NCI-H774 (cell line): ENCODE measurements around the gene BCAS1.

Experiments
- DNase-seq: peaks from one replicate; lab custom pipeline; 2025; lab: John Stamatoyannopoulos, UW

Gene BCAS1

DNA sequence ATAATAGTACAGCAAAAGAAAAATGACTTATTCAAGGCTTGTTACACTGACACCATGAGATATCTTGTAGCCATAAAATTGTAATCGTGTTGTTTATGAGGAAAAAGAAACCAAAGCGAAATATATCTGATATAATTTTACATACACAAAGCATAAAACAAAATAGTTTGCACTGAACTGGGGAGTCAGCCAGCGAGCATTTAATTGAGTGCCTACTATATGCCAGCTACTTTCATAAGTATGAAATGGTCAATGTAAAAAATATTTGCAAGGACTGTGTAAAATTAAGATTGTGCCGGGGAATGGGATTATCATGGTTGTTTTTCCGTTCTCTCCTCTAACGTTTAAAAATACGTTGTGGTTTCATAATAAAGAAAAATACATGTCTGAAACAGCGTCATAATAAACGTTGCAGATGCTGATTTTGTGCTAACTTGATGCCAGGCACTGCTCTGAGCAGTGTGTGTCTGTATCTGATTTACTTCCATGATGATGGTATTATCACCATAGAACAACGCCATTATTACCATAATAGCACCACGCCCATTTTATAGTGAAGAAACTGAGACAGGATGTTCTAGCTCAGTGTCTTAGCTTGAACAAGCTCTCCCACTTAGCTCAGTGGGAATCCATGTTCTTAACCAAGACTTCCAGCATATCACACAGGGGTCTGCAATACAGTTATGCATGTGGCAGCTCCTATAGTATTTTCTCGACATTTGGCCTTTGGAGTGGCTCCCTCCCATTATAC is 144.6 kb downstream of the BCAS1 start:
- DNase-seq = no peak

- no peak for DNase-seq
These were observed 146.6 kb downstream of the BCAS1 start for GRCh38 chr20:53923566-53924369.

DNA sequence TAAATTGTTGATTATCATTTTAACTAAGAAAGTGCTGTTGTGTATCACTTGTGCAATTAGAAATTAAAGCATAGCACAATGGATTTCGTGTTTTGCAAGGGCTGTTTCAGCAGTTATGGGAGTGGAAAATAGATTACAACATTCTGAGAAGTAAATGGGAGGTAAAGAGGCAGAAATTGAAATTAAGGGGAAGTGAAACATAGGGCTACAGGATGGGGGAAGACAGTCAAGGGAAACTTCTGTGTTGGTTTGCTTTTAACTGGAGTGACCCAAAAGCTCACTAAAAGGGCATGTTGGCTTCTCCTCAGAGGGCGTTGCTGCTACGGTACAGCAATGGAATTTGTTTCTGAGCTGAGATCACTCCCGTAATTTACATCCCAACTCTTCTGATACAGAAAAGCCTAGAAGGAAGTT is 147.5 kb downstream of the BCAS1 start:
- DNase-seq = no peak

DNA sequence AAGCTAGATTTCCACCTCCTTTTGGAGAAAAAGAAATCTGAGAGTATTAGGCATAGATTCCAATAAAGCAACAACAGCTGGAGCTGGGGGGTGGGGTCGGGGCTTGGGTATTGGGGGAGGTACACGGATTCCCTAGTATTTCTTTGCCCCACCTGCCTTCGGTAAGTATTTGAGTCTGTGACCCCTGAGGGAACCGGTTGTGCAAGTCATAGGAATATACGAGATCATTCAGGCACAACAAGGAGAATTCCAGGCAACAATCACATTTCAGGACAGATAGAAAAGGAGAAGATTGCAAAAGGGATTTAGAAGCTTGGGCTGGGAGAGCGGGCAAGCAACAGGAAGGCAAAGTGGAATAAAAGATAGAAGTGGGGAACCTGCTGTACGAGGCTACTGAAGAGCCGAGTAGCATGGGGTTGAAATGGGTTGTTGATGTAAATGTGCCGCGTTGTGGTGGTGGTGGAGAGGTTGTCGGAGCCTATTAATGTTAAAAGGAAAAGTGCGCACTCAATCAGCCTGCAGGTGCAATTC is 148.9 kb downstream of the BCAS1 start:
- DNase-seq = no peak

DNA sequence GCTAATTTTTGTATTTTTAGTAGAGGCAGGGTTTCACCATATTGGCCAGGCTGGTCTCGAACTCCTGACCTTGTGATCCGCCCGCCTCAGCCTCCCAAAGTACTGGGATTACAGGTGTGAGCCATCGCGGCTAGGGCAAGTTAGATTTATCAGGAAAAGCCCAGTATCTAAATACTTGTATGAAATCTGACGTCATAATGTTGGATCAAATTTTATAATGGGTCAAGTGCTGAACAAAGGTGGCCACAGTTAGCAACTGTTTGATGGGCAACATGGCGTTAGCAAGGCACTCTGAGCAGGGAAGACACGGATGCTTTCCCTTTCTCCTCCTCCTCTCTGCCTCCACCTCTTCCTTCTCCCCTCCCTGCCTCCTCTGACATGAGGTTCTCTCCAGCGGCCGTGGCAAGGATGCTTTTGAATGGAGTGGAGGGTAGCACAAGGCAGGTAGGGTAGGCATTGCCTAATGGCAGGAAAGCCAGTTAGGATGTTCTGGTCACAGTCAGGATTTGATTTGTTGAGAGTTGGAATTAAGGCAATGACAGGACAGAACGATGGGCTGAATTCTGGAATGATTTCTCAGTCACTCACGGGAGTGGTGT is 149.6 kb downstream of the BCAS1 start:
- DNase-seq = no peak

- DNase-seq = no peak
These were observed 150.5 kb downstream of the BCAS1 start for GRCh38 chr20:53919886-53920285.

DNA sequence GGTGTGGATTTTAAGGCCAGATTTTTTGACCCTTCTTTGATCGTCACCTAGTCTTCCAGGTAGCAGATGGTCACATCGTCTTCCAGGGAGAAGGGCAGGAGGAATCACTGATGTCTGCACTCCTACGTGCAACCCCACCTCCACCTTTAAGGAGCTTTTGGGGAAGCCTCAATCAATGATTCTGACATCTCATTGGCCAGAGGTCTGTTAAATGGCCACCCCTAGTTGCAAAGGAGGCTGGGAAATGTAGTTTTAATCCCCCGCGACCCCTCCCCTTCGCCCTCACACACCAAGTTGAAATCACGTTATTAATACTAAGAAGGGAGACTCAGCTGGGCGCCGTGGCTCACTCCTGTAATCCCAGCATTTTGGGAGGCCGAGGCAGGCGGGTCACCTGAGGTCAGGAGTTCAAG is 151.4 kb downstream of the BCAS1 start:
- DNase-seq = no peak

- no peak for DNase-seq
These were observed 152.4 kb downstream of the BCAS1 start for GRCh38 chr20:53918020-53918311.

- DNase-seq = no peak
These were observed 153.0 kb downstream of the BCAS1 start for GRCh38 chr20:53917145-53918019.

GRCh38 chr20:53916173-53916512 is 154.3 kb downstream of the BCAS1 start:
- no peak for DNase-seq

- DNase-seq = peak; percentile 48
These were observed 154.8 kb downstream of the BCAS1 start for GRCh38 chr20:53915446-53916172.

GRCh38 chr20:53914781-53915445 is 155.5 kb downstream of the BCAS1 start:
- no peak for DNase-seq

DNA sequence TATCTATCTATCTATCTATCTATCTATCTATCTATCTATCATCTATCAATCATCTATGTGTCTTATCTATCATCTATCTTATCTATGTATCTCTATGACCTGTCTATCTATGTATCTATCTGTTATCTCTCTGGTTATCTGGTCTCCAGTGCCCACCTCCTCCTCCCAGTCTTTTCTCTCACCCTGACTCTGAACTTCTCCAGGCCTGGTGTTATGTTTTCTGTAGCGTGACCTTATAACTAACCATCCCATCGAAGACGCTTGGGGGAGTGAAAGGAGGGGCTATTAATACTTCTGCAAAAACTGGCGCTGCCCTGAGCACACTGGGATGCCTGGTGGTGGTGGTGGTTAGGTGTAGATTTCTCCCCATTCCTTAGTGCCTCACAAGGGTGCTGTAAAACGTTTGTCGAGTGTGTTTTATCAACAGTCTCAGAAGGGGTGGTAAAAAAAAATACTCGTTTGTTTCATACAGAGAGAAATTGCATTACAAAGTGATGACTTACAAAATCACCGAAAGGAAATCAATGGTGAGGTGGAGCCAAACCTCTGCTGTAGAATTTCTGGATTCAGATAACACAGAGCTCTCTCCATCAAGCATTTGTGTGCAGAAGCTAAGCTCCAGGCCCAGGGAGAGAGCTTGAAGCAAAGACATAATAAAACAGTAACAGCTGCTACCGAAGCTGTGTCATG is 156.2 kb downstream of the BCAS1 start:
- DNase-seq = no peak

DNA sequence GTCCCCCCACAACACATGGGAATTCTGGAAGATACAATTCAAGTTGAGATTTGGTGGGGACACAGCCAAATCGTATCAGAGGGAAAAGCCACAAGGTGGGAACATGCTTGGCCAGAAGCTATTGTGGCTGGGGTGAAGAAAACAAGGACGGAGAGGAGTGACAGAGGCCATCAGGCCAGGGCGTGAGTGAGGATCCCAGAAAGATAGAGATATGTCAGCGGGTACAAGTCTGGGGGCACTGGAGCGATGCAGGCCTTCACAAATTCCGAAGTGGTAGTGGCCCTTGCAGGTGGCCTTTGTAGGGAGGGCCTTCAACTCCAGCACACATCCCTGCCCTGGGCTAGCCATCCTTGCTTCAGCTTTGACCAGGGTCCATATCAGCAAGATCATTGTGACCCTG is 159.1 kb downstream of the BCAS1 start:
- DNase-seq = no peak

GRCh38 chr20:53910351-53911002 is 159.9 kb downstream of the BCAS1 start:
- DNase-seq = no peak

- no peak for DNase-seq
These were observed 162.2 kb downstream of the BCAS1 start for GRCh38 chr20:53907968-53908751.

DNA sequence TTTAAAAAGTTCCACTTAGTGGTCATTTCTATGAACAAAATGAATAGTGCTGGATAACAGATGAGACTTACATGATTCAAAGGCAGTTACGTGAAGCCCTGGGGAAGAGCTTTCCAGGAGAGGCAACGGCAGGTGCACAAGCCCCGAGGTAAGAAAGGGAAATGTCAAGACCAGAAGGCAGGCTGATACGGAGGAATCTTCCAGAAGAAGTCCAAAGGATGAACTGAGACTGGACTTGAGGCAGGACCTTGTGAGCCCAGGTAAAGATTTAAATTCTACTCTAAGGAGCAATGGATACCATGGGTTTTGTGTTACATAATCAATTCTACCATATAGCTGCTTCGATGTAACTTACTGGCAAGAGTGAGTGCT is 164.6 kb downstream of the BCAS1 start:
- no peak for DNase-seq

GRCh38 chr20:53905019-53905819 is 165.2 kb downstream of the BCAS1 start:
- DNase-seq = no peak
